ENCODE measurements around the gene SERPINA10.

The SERPINA10 gene

DNA sequence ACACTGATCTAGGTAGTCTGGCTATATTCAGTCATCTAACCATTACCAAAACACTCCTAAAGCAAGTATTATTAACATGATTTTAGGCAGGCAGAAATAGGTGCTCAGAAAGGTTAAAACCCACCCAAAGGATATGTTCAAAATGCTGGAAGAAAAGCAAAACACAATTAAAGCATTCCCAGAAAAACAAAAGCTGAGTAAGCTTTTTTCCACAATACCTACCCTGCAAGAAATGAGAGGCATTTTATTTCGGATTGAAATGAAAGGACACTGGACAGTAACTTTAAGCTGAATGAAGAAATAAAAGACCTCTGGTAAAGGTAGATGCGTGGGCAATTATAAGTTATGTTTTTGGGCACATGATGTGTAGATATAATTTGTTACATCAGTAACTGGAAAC, 21.8 kb upstream of the SERPINA10 start:
- TF ChIP-seq, protein P1, sequence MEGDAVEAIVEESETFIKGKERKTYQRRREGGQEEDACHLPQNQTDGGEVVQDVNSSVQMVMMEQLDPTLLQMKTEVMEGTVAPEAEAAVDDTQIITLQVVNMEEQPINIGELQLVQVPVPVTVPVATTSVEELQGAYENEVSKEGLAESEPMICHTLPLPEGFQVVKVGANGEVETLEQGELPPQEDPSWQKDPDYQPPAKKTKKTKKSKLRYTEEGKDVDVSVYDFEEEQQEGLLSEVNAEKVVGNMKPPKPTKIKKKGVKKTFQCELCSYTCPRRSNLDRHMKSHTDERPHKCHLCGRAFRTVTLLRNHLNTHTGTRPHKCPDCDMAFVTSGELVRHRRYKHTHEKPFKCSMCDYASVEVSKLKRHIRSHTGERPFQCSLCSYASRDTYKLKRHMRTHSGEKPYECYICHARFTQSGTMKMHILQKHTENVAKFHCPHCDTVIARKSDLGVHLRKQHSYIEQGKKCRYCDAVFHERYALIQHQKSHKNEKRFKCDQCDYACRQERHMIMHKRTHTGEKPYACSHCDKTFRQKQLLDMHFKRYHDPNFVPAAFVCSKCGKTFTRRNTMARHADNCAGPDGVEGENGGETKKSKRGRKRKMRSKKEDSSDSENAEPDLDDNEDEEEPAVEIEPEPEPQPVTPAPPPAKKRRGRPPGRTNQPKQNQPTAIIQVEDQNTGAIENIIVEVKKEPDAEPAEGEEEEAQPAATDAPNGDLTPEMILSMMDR (IDR thresholded peaks at IDR 0.05; ENCODE audit: insufficient read depth, missing control alignments), result no peak
- FAIRE-seq (no peak), DNase-seq (ENCODE audit: insufficient read length, low spot score) (no peak)

DNA sequence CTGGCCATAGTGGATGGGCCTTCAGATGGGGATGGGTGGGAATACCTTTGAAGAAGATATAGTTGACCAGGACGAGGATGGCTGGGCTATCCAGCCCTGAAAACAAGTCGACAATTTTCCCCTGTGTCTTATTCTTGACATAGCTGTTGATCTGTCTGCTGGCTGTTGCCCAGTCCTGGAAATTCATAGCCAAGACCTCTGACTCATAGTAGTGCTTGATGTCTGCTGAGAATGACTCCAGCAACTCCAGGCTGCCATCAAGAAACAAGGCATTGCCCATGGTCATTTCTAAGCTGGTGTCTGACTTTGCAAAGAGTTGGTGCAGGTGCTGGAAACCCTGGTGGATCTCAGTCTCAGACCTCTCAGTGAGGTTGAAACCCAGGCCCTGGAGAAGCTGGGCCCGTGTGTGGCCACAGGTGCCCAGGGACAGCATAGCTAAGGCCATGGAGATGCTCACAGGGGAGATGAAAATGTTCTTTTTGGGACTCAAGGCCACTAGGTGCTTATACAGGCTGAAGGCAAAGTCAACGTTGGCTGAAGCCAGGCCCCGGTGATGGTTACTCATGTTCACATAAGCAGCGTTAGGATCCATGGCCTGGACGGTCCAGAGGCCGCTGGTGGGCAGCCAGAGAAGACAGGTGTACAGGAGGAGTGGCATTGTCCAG, 21.1 kb upstream of the SERPINA10 start:
- FAIRE-seq, result no peak
- DNase-seq (ENCODE audit: insufficient read length, low spot score), result no peak
- TF ChIP-seq, protein P1 (IDR thresholded peaks at IDR 0.05; ENCODE audit: insufficient read depth, missing control alignments), result no peak

DNA sequence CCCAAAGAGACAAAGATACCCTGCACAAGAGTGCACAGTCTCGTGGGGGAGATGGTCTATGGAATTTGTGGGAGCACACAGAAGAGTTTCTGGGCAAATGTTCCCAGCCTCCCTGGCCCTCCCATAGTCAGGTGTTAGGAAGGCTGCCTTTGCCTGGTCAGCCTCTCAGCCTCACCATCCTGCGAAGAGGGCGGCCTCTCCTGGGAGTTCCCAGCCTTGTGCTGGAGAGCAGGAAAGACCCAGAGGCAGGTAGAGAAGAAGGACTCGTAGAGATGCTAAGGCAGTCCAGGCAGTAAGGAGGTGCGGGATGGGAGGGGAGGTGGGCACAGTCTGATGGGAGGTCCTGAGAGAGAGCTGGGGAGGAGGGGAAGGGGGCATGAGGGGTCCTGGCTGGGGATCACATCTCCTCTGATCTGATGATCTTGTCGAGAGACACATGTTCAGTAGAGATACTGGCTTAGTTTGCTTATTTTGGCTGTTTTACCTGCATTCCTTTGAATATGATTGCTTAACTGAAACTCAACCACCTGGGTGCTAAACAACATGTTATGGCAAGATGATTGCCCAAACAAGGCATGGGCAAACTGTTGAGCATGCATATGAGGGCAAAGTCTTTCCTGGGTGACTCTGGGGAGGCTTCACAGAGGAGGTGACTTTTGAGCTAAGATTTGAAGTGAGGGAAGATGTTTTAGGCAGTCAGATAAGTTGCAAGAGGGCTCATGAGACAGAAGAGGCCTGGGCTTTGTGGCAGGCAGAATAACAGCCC, 19.6 kb upstream of the SERPINA10 start:
- FAIRE-seq (no peak), DNase-seq (ENCODE audit: insufficient read length, low spot score) (no peak)
- TF ChIP-seq, protein P1 (IDR thresholded peaks at IDR 0.05; ENCODE audit: insufficient read depth, missing control alignments), result no peak

DNA sequence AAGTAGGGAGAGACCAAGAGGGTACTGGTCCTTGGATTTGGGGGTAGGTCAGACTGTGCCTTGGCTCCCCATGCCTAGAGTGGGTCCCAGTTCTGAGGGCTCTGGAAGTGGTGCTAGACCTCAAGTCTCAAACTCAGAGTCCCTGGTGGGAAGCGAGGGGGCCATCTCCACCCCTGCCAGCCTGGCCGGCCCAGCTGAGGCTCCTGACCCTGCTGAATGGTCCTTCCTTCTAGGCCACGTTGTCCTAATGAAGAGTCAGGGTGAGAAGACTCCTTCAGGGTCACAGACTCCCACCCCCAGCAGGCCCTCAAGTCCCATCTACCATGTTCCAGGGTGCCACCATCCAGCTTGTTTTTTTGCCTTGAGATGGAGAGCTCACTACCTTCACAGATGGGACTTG, 17.2 kb upstream of the SERPINA10 start:
- DNase-seq (ENCODE audit: insufficient read length, low spot score), result no peak
- no peak for FAIRE-seq
- TF ChIP-seq, protein P1 (IDR thresholded peaks at IDR 0.05; ENCODE audit: insufficient read depth, missing control alignments), result no peak

DNA sequence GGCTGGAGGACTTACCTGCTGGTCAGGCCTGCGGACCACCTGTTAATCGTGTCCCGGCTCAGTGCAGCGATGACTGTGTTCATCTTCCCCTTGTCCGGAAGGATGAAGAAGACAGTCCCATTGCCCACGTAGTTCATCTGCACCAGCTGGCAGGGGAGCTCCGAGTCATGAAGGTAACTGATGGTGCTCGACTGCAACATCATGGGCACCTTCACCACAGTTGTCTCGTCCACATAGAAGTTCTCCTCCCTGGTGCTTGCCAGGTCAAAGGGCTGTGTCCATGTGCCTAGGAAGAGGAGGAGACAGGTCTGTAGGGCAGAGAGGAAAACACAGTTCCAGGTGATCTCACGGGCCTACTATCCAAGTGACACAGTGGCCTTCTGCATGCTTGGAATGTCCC, 16.7 kb upstream of the SERPINA10 start:
- FAIRE-seq (no peak), DNase-seq (ENCODE audit: insufficient read length, low spot score) (no peak)
- TF ChIP-seq, protein P1 (IDR thresholded peaks at IDR 0.05; ENCODE audit: insufficient read depth, missing control alignments), result no peak

DNA sequence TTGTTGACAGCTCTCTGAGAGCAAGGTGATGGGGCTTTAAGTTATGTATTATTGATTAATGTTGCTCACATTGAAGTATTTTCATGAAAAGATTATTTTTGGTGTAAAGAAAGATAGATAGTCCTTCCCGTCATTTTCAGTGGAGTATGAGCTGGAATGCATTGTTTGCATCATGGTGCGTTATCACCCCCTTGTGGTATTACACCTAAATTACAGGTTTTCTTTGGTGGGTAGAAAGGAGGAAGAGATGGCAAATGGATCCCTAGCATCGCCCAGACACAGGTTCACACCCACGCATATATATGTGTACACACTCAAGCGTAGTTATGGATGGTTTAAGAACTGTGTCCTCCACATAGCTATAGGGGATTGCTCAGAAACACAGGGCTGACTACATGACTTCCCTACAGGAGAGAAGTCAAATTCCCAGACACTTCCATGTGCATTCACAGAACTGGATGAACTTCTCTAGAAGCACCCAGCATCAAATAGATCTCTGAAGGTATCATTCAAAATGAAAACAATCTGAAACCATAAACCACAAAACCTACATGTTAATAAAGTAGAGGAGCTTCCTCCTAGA, 14.4 kb upstream of the SERPINA10 start:
- TF ChIP-seq, protein P1 (IDR thresholded peaks at IDR 0.05; ENCODE audit: insufficient read depth, missing control alignments), result peak; percentile 22
- no peak for DNase-seq (ENCODE audit: insufficient read length, low spot score)
- FAIRE-seq, result no peak
